Activated B cell treated with CpG ODN at 0.5 μM for 24 hours (primary cell): ENCODE results near the gene OR12D3. TPM values are rescaled to one million over a fixed set of nuclear protein-coding genes. Genes with fewer than 3 reads are reported as not detected.

Experiments
- ATAC-seq: fragments of 200-7000 bp; cut with Tn5 transposase; one replicate; pipeline ENCODE4 v1.10.0; 2021; ENCODE audit warnings: low read depth, mild to moderate bottlenecking, moderate library complexity
- CTCF ChIA-PET: fragments of 350-600 bp; sonication (Branson Sonifier 250); formaldehyde crosslinking; loops from one replicate; lab custom pipeline; 2021; ENCODE audit warnings: antibody characterized with exemption; lab: Charles Lee
- POLR2A ChIA-PET: fragments of 350-600 bp; sonication (Branson Sonifier 250); formaldehyde crosslinking; loops from one replicate; lab custom pipeline; 2021; ENCODE audit warnings: antibody characterized with exemption; lab: Charles Lee
- DNase-seq: peaks from one replicate; pipeline ENCODE4 v3.0.0; 2022
- H3K27ac Mint-ChIP-seq: one replicate; pipeline ENCODE4 v1.8.0; 2020; ENCODE audit warnings: mixed read lengths
- H3K27me3 Mint-ChIP-seq: one replicate; pipeline ENCODE4 v1.8.0; 2021; ENCODE audit warnings: mixed read lengths
- H3K36me3 Mint-ChIP-seq: one replicate; pipeline ENCODE4 v1.8.0; 2021; ENCODE audit warnings: low read depth, mixed read lengths
- H3K4me1 Mint-ChIP-seq: one replicate; pipeline ENCODE4 v1.8.0; 2021; ENCODE audit warnings: mixed read lengths
- H3K4me3 Mint-ChIP-seq: one replicate; pipeline ENCODE4 v1.8.0; 2020; ENCODE audit warnings: mild to moderate bottlenecking, mixed read lengths
- H3K9me3 Mint-ChIP-seq: one replicate; pipeline ENCODE4 v1.8.0; 2020; ENCODE audit warnings: mixed read lengths
- CTCF ChIP-seq: fragments of 200-600 bp; IDR thresholded peaks from one replicate; pipeline ENCODE4 v1.8.0; 2022; ENCODE audit warnings: antibody characterized with exemption, mild to moderate bottlenecking
- intact Hi-C: fragments of 100-400 bp; cut with micrococcal nuclease; formaldehyde crosslinking; loops from one replicate; pipeline ENCODE4 v1.15.1; 2024
- total RNA-seq: library from RNA; stranded (reverse); gene quantifications from 2 replicates; pipeline ENCODE4 v1.2.3, GENCODE V29; 2022

The OR12D3 gene
- total RNA-seq, 1 donor from 2014 or later, result not detected

- intact Hi-C loops, result loop anchor here (1.0 kb wide), 1 partner anchor 19 kb away; no protein-coding TSS in a partner anchor
- ATAC-seq (no peak), DNase-seq (no peak)
- H3K9me3 Mint-ChIP-seq, result no peaks in the 10 kb centered on the region
- ChIA-PET POLR2A (no interaction called here), CTCF (no interaction called here)
- H3K27ac Mint-ChIP-seq, result no peak overlapping the region
- no peak for TF ChIP-seq CTCF
- H3K36me3 Mint-ChIP-seq, result no peaks in the 10 kb centered on the region
- H3K27me3 Mint-ChIP-seq, result peaks cover 17% of the 10 kb centered on the region
- no peaks in the 10 kb centered on the region for H3K4me1 Mint-ChIP-seq
- H3K4me3 Mint-ChIP-seq, result no peak overlapping the region
Observed at GRCh38 chr6:29332676-29333075, 42.4 kb downstream of the OR12D3 start.

GRCh38 chr6:29325777-29326176, 49.3 kb downstream of the OR12D3 start:
- H3K9me3 Mint-ChIP-seq, result no peaks in the 10 kb centered on the region
- no peak overlapping the region for H3K27ac Mint-ChIP-seq
- DNase-seq (no peak), ATAC-seq (no peak)
- H3K27me3 Mint-ChIP-seq, result peaks cover 19% of the 10 kb centered on the region
- no peaks in the 10 kb centered on the region for H3K4me1 Mint-ChIP-seq
- TF ChIP-seq CTCF, result no peak
- no peak overlapping the region for H3K4me3 Mint-ChIP-seq
- no peaks in the 10 kb centered on the region for H3K36me3 Mint-ChIP-seq
- intact Hi-C loops, result no loop called here
- ChIA-PET POLR2A (no interaction called here), CTCF (no interaction called here)

Other genes with a start within 250 kb of the OR12D3 start
- gene OR2J2, start 204.4 kb downstream of the OR12D3 start, total RNA-seq, result not detected in 2 replicates
- not detected in 2 replicates for gene OR14J1, start 73.6 kb downstream of the OR12D3 start, total RNA-seq
- gene OR5V1, start 6.4 kb downstream of the OR12D3 start, total RNA-seq, result not detected in 2 replicates
- gene OR12D2, start 20.3 kb upstream of the OR12D3 start, total RNA-seq, result not detected in 2 replicates
- not detected in 2 replicates for gene OR12D1, start 39.6 kb upstream of the OR12D3 start, total RNA-seq
- not detected in 2 replicates for gene OR10C1, start 64.0 kb upstream of the OR12D3 start, total RNA-seq
- gene OR11A1, start 81.8 kb upstream of the OR12D3 start, total RNA-seq, result not detected in 2 replicates
- gene OR2H1, start 81.9 kb upstream of the OR12D3 start, total RNA-seq, result not detected in 2 replicates
- not detected in 2 replicates for gene MAS1L, start 112.7 kb upstream of the OR12D3 start, total RNA-seq
- not detected in 2 replicates for gene UBD, start 184.4 kb upstream of the OR12D3 start, total RNA-seq
- gene OR2H2, start 209.8 kb upstream of the OR12D3 start, total RNA-seq, result not detected in 2 replicates